GM21717 (cell line): ENCODE measurements around the gene TRIM26.
"Not testable (repeated sequence)": the region's sequence is repeated elsewhere in the genome, so short reads cannot be mapped to it uniquely, and the experiment has no call there.

Experiments used
- ATAC-seq: cut with Tn5 transposase; IDR thresholded peaks from one replicate; pipeline ENCODE4 v1.9.1; 2021; ENCODE audit warnings: mild to moderate bottlenecking, moderate library complexity; ENCODE audit not compliant: unreplicated experiment

The TRIM26 gene

GRCh38 chr6:30212865-30213666 is at the start of gene TRIM26:
TRIM26 (minus strand) TSS chr6:30213406; CDS start chr6:30199103, 14,303 bp downstream.
- peak; percentile 77 for ATAC-seq

- no peak for ATAC-seq
Observed at GRCh38 chr6:30260036-30260504, 46.9 kb upstream of the TRIM26 start.

- peak; percentile 94 for ATAC-seq
Observed at GRCh38 chr6:30259140-30260035, 46.2 kb upstream of the TRIM26 start.

- no peak for ATAC-seq
Observed at GRCh38 chr6:30258204-30258603, 45.0 kb upstream of the TRIM26 start.

GRCh38 chr6:30252417-30252816 is 39.2 kb upstream of the TRIM26 start:
- ATAC-seq = not testable (repeated sequence)

- ATAC-seq = no peak
Observed at GRCh38 chr6:30244560-30244959, 31.4 kb upstream of the TRIM26 start.

GRCh38 chr6:30238178-30238795 is 25.1 kb upstream of the TRIM26 start:
- ATAC-seq = no peak

- no peak for ATAC-seq
Observed at GRCh38 chr6:30234356-30234755, 21.1 kb upstream of the TRIM26 start.

- ATAC-seq = no peak
Observed at GRCh38 chr6:30231067-30231466, 17.9 kb upstream of the TRIM26 start.

- ATAC-seq = no peak
Observed at GRCh38 chr6:30227763-30228487, 14.7 kb upstream of the TRIM26 start.

GRCh38 chr6:30227242-30227722 is 14.1 kb upstream of the TRIM26 start:
- ATAC-seq = no peak

- ATAC-seq = no peak
Observed at GRCh38 chr6:30223339-30223738, 10.1 kb upstream of the TRIM26 start.

- ATAC-seq = not testable (repeated sequence)
Observed at GRCh38 chr6:30221956-30222355, 8.8 kb upstream of the TRIM26 start.

GRCh38 chr6:30221395-30221794 is 8.2 kb upstream of the TRIM26 start:
- ATAC-seq = not testable (repeated sequence)

GRCh38 chr6:30219244-30219643 is 6.0 kb upstream of the TRIM26 start:
- no peak for ATAC-seq

GRCh38 chr6:30216096-30216495 is 2.9 kb upstream of the TRIM26 start:
- no peak for ATAC-seq

- ATAC-seq = no peak
Observed at GRCh38 chr6:30214657-30214982, 1.4 kb upstream of the TRIM26 start.

GRCh38 chr6:30213957-30214656 is 901 bp upstream of the TRIM26 start:
- peak; percentile 47 for ATAC-seq

GRCh38 chr6:30213667-30213956 is 406 bp upstream of the TRIM26 start:
- ATAC-seq = no peak

GRCh38 chr6:30211899-30212298 is 1.3 kb downstream of the TRIM26 start:
- ATAC-seq = no peak
